Amygdala (tissue), 56 donors: ENCODE measurements around the gene FBXO28.

Source experiments
- DNase-seq, 56 donors: peaks; one replicate each; lab custom pipeline; 2025; lab: John Stamatoyannopoulos, UW

FBXO28 gene

DNA sequence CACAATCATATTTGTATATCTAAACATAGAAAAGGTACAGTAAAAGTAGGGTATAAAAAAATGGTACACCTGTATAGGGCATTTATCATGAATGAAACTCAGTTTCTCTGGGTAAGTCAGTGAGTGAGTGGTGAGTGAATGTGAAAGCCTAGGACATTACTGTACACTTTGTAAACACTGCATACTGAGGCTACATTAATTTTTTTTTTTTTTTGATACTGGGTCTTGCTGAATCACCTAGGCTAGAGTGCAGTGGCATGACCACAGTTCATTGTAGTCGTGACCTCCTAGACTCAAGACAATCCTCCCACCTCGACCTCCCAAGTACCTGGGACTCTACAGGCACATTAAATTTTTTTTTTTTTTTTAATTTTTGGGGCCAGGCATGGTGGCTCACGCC lies 27.8 kb downstream of the FBXO28 start:
- DNase-seq: no peak

DNA sequence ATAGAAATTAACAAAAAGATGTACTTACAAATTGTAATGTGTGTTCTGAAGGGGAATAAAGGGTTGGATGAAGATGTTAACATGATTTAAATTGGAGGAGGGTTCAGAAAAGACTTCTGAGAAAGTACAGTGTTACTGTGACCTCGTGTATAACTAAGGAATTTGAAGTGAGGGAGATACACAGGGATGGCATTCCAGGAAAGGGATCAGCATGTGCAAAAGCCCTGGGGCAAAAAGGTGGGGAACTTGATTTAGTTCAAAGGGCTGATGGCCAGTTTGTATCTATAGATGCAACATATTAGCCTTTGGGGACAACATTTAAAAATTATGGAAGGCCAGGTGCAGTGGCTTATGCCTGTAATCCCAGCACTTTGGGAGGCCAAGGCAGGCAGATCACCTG lies 35.8 kb downstream of the FBXO28 start:
- no peak for DNase-seq

DNA sequence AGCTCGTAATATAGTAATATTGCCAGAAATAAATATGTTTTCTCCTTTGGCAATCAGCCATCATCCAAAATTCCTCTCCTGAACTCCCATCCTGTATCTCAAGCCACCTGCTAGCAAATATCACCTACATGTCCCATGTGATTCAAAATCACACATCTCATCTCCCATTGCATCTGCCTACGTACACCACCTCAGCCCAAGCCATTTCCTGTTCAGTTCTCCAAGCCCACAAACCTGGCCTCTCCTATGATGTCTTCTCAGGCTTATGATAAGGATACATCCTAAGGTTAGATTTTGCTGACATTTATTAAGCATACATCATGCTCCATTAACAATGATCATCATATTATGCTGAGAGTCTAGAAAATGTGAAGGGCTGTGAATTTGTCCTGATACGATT lies 37.2 kb downstream of the FBXO28 start:
- DNase-seq: no peak

DNA sequence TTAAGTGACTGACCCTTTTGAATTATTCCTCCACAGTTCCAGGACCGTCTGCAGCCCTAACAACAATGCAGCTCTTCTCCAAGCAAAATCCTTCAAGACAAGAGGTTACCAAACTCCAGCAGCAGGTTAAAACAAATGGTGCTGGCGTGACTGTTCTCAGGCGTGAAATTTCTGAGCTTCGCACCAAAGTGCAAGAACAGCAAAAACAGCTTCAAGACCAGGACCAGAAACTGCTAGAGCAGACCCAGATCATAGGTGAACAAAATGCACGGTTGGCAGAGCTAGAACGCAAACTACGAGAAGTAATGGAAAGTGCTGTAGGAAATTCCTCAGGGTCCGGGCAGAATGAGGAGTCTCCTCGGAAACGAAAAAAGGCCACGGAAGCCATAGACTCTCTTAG lies 43.4 kb downstream of the FBXO28 start:
- no peak for DNase-seq

DNA sequence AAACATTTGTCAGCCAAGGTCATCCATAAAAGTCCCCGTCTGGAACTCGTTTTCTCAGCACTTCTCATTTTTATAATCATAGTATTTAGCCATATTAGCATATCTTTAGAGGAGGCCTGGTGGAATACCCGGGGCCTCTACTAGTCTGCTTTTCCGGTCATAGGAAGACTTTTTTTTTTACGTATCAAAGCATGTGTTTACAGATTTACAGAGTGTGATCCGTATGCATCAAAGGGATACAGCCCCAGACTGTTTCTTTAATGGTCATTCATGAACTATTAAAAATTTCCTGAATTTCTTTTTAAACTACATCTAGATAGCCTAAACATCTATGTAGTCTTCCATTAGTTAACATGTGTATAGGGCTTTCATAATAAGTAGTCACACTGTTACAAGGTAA lies 45.6 kb downstream of the FBXO28 start:
- DNase-seq: no peak

DNA sequence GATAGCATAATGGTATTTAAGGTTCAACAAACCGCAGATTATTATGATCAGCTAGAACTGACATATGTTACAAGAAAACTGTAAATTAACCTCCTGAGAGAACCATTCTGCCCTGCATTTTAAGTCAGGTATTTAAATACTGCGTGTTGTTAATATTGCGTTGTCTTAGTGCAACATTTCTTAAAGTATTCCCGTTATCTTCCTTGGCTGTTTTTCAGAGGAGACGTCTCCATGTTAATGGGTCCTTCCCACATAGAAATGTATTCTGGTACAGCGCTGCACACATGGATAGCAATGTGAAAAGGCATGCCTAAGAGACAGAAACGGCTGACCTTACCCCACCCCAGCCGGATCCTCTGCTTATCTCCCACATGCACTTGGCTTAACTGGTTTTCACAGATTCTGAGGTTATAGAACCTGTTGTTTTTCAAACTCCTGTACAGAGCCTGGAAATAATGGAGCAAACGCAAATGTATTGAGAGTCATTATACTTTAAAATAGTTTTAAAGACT lies 46.3 kb downstream of the FBXO28 start:
- no peak for DNase-seq

DNA sequence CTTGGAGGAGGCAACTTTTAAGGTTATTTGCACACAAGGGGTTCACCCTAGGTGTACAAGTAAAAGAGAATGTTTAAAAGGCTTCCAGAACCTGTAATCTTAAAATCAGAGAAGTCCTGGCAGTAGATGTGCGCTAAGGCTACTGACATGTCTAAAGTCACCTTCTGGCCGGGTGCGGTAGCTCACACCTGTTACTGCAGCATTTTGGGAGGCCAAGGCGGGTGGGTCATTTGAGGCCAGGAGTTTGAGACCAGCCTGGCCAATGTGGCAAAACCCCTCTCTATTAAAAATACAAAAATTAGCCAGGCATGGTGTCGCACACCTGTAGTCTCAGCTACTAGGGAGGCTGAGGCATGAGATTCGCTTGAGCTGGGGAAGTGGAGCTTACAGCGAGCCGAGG lies 48.9 kb downstream of the FBXO28 start:
- DNase-seq: no peak

DNA sequence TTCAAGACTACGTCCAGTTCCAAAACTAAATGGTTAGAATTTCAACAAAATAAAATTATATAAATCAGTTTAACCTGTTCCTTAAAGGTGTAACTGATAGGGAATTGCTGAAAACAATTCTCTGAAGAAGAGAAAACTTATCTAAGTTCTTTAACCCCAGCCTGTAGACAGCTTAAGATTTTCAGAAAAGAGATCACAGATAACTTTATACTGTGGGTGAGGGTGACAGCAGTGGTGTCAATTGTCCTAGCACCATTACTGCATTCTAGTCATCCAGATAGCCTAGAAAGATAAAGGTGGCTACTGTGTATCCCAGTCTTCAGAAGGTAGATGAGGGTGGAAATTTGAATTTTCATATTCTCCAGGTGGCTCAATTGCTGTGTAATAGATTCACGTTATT lies 49.4 kb downstream of the FBXO28 start:
- DNase-seq: no peak

DNA sequence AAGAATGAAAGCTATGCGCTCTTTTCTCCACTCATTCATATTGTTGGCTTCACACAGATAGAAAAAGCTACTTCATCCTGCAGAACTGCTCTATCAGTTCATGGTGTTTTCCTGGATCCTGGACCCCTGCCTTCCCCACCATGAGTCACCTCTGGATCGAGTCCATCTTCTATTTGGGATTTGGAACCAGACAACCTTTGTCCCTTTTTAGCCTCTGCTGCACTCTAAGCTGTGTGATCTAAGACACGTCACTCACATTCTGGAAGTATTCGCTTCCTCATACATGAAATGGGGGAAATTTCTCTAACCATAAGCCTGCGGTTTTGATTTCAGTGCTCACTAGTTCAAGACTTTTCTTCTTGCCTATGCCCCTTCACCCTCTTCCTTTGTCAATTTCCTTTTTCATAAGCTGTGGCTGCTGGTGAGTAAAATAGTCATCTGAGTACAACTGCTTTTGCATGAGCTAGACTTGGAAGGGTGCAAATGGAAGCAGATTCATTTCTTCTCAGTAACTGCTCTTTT lies 55.0 kb downstream of the FBXO28 start:
- peak in 3 of 56 donors; percentile 14 to 18 (median 17) for DNase-seq

DNA sequence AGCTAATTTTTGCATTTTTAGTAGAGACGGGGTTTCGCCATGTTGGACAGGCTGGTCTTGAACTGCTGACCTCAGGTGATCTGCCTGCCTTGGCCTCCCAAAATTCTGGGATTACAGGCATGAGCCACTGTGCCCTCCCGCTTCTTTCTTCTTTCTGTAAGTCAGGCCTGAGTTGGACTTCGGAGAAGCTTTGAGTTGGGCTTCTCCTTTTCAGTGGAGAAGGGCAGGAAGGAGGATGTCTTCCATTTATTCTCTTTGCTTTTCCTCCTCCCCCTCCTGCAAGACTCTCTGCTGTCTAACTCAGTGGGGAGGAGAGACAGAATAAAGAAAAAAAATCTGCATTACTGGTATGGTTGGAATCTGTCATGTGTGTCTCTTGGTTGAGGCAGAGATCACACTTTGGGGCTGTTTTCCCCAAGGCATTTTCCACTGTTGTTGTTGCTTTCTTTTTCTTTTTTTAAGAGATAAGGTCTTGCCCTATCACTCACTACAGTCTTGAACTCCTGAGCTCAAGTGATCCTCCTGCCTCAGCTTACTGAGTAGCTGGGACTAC lies 55.9 kb downstream of the FBXO28 start:
- DNase-seq: no peak

DNA sequence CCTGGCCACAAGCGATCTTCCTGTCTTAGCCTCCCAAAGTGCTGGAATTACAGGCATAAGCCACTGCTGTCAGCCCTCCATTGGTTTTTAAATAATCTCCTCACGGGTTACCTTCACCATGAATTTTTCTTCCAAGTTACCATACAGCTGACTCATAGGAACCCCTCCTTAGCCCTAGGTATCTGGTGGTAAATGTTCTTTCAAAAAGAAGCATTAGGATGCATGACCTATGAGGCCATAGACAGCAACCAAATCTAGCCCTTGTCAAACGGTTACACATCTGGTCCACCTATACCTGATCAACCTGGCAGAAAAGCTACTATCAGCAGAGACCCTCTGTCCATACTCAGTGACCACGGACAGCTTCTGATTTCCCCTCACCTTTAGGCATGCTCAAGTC lies 56.4 kb downstream of the FBXO28 start:
- DNase-seq: no peak

DNA sequence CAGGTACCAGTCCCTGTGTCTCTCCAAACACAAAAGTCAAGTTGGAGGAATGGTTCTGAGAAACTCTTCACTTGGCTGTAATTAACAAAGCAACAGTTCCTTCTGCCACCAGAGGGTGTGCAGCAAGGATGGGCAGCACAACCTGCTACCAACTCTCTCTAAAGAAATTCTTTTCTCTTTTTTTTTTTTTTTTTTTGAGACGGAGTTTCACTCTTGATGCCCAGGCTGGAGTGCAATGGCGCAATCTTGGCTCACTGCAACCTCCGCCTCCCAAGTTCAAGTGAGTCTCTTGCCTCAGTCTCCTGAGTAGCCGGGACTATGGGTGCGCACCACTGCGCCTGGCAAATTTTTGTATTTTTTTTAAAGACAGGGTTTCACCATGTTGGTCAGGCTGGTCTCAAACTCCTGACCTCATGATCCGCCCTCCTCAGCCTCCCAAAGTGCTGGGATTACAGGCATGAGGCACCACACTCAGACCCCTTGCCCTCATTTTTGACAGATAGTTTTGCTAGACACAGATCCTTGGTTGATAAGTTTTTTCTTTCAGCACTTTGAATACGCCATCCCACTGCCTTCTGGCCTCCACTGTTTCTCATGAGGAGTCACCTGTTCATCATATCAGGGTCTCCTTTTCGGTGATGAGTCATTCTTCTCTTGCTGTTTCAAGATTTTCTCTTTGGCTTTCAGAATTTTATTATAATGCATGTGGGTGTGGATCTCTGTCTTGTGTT lies 57.0 kb downstream of the FBXO28 start:
- DNase-seq: no peak

DNA sequence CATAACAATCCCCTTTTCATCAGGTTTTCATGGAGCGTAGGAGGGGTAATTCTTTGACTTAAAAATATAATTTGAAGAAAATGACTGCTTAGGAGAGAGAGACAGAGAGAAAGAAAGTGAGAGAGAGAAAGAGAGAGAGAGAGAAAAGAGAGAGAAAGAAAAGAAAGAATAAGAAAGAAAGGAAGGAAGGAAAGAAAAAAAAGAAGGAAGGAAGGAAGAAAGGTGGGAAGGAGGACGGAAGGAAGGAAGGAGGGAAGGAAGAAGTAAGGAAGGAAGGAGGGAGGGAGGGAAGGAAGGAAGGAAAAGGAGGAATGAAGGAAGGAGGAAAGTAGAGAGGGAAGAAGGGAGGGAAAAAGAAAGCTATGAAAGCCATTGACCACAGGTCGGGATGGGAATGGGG lies 58.3 kb downstream of the FBXO28 start:
- no peak for DNase-seq

DNA sequence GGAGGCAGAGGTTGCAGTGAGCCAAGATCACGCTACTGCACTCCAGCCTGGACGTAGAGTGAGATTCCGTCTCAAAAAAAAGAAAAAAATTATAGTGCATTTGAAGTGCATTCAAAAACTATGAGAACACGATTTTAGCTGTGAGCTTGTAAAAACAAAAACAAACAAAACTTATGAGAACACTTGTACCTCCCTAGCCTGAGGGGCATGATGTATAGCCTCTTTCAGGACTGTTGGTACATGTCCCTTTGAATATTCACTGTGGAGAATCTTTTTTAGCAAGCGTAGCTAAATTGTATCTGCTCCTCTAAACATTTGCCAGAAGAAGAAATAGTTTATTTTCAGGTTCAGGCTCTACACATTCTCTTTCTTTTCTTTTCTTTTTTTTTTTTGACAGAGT lies 59.6 kb downstream of the FBXO28 start:
- DNase-seq: no peak

DNA sequence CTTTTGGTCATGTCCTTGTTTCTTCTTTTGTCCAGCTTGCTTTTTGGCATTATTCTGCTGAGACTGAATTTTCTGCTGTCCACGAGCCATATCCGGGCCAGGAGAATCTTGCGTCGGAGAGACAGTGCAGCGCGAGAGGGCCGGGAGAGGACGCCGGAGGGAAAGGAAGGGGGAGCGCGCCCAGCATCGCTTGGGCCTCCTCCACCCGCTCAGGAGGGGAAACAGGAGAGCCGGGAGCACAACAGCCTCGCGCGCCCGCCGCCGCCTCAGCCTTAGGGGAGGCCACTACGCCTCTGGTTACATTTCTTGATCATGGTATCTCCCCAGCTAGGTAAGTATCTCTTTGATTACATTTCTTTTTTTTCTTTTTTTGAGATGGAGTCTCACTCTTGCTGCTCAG lies 61.7 kb downstream of the FBXO28 start:
- DNase-seq: peak in 12 of 56 donors; percentile 2 to 33 (median 6)

DNA sequence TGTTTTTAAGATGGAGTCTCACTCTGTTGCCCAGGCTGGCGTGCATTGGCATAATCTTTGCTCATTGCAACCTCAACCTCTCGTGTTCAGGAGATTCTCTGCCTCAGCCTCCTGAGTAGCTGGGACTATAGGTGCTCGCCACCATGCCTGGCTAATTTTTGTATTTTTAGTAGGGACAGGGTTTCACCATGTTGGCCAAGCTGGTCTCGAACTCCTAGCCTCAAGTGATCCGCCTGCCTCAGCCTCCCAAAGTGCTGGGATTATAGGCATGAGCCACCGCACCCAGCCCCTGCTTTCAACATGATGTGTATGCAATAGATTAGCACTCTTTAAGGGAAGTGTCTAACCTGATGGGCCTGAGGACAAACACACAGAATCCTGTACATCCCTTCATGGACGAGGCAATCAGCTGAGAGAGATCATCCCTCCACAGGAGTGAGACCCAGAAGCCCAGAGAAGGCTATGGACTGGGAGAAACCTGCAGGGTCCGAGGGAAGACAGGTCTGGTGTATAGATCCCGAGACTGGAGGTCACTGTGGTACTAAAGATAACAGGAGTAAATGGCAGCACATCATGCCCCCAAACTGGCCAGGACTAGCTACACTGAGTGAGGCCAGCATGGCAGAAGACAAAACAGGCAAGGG lies 63.6 kb downstream of the FBXO28 start:
- DNase-seq: no peak

DNA sequence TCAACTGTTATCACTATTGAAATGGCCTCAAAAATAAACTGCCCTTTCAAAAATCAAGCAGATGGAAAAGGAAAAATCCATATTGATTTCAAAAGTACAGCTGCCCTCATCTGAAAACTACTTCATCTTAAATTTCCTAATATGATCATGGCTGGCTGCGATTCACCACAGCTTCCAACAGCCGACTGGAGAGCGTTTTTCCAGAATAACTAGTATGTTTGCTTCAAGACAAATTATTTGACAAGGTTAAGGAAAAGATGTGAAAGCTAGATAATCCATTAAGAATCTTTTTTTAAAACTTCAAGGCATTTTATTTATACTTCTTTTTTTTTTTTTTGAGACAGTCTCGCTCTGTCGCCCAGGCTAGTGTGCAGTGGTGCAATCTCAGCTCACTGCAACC lies 65.0 kb downstream of the FBXO28 start:
- DNase-seq: no peak

DNA sequence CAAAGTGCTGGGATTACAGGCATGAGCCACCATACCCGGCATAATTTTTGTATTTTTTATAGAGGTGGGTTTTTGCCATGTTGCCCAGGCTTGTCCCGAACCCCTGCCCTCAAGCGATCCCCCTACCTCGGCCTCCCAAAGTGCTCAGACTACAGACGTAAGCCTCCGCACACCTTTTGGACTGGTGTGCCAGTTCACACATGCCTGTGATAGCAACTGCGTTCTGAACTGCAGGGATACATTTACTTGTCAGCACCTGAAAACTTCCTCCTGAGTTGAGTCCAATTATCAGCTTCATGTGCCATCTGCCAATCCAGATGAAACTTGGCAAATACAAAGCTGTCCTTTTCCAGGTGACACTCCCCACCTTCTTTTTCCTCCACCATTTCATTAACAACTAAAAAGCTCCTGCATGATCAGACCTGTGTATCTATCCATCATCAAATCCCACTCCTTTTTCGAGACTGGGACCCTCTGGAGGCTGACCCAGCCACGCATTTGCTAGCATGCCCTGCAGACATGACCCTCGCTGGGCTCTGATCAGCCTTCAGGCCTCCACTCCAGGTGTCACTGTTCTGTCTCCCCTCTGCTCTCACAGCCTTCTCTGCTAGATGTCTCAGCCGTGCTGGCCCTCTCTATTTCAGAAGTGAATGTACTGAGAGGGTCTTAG lies 67.0 kb downstream of the FBXO28 start:
- no peak for DNase-seq

DNA sequence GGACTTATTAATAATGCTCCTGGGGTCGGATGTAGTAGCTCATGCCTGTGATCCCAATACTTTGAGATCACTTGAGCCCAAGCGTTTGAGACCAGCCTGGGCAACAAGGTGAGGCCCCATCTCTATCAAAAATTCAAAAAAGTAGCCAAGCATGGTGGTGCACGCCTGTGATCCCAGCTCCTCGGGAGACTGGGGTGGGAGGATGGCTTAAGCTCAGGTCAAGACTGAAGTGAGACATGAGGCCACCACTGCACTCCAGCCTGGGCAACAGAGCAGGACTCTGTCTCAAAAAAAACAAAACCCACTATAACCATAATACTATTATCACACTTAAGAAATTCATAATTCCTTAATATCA lies 67.5 kb downstream of the FBXO28 start:
- no peak for DNase-seq

DNA sequence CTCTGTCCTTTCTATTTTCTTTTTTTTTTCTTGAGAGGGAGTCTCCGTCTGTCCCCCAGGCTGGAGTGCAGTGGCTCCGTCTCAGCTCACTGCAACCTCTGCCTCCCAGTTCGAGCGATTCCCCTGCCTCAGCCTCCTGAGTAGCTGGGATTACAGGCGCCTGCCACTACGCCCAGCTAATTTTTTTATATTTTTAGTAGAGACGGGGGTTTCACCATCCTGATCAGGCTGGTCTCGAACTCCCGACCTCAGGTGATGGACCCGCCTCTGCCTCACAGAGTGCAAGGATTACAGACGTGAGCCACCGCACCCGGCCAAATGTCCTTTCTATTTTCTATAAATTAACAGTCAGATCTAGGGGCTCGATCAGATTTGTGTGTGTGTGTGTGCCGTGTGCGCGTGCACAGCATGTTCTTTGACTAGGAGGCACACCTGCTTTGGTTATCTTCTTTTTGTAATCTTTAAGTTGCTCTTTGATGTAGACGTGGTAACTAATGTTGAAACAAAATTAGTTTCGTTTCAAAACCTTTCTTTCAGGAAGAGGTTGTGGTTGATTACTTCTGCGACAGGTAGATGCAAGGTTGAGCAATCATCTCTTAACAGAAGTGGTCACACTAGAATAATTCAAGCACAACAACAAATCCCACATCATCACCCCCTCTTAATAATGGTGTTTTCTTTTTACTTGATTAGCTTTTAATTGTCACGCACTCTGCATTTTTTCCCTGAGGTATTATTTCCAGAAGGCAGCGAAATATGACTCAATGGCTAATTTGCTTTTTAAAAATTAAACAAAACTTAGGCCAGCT lies 68.3 kb downstream of the FBXO28 start:
- no peak for DNase-seq
